Measurements from ENCODE around the gene ADCYAP1. TPM values are rescaled to one million over a fixed set of nuclear protein-coding genes. Genes with fewer than 3 reads are reported as not detected.

Gene ADCYAP1
- total and polyA plus RNA-seq, 12 donors: 0.09 to 2.7 (median 0.17) TPM; not detected in 2

GRCh38 chr18:950882-951495 lies 46.3 kb downstream of the ADCYAP1 start:
- intact Hi-C loops (cut with DNase I): loop anchor here in 1 of 10 donors (10.0 kb wide), 1 partner anchor 64 kb away; no protein-coding TSS in a partner anchor
- WGBS, 2 donors: 79 to 88% methylated on average over 5 of the region's 5 CpGs
- Histone ChIP-seq H3K4me1 (no peaks in the 10 kb centered on the region), H3K4me3 (no peak overlapping the region), H3K36me3 (no peaks in the 10 kb centered on the region), H3K27ac (no peak overlapping the region), H3K9me3 (peaks cover 0 to 5% (median 0%) of the 10 kb centered on the region in 11 donors), H3K27me3 (peaks cover 0 to 7% (median 4%) of the 10 kb centered on the region in 7 donors)
- no peak for TF ChIP-seq CTCF (IDR thresholded peaks at IDR 0.05)
- no peak for DNase-seq
- no peak for ATAC-seq

GRCh38 chr18:955384-956066 lies 50.9 kb downstream of the ADCYAP1 start:
- DNase-seq (no peak), ATAC-seq (no peak)
- H3K4me3 ChIP-seq: no peak overlapping the region
- H3K9me3 ChIP-seq: no peaks in the 10 kb centered on the region
- no peak overlapping the region for H3K27ac ChIP-seq
- TF ChIP-seq CTCF (IDR thresholded peaks at IDR 0.05): no peak
- H3K4me1 ChIP-seq: no peaks in the 10 kb centered on the region
- H3K36me3 ChIP-seq: no peaks in the 10 kb centered on the region
- WGBS, 2 donors: 59% methylated on average over 6 of the region's 6 CpGs
- intact Hi-C loops (cut with DNase I): loop anchor here in 1 of 10 donors (10.0 kb wide), 1 partner anchor 59 kb away; no protein-coding TSS in a partner anchor
- peaks cover 0 to 22% (median 5%) of the 10 kb centered on the region in 7 donors for H3K27me3 ChIP-seq

GRCh38 chr18:957829-958228 lies 53.2 kb downstream of the ADCYAP1 start:
- intact Hi-C loops (cut with DNase I): loop anchor here in 1 of 10 donors (10.0 kb wide), 1 partner anchor 57 kb away; no protein-coding TSS in a partner anchor
- ATAC-seq (no peak), DNase-seq (no peak)
- H3K27ac ChIP-seq: no peak overlapping the region
- H3K9me3 ChIP-seq: no peaks in the 10 kb centered on the region
- WGBS, 2 donors: 50 to 71% methylated on average over 5 of the region's 5 CpGs
- no peak overlapping the region for H3K4me3 ChIP-seq
- H3K36me3 ChIP-seq: no peaks in the 10 kb centered on the region
- peaks cover 0 to 30% (median 7%) of the 10 kb centered on the region in 7 donors for H3K27me3 ChIP-seq
- TF ChIP-seq CTCF (IDR thresholded peaks at IDR 0.05): no peak
- peaks cover 0 to 7% (median 0%) of the 10 kb centered on the region in 9 donors for H3K4me1 ChIP-seq

GRCh38 chr18:959854-960253 lies 55.2 kb downstream of the ADCYAP1 start:
- TF ChIP-seq CTCF (IDR thresholded peaks at IDR 0.05): no peak
- intact Hi-C loops (cut with DNase I): loop anchor here in 7 of 10 donors (5.0 to 10.0 kb wide), 4 partner anchors 55 to 98 kb away; no protein-coding TSS in a partner anchor

More at GRCh38 chr18:959854-960253, 55.2 kb downstream of the ADCYAP1 start:
- Histone ChIP-seq H3K4me1 (peaks cover 0 to 7% (median 0%) of the 10 kb centered on the region in 9 donors), H3K36me3 (no peaks in the 10 kb centered on the region), H3K9me3 (no peaks in the 10 kb centered on the region), H3K4me3 (no peak overlapping the region), H3K27ac (no peak overlapping the region), H3K27me3 (peaks cover 0 to 37% (median 7%) of the 10 kb centered on the region in 7 donors)
- ATAC-seq (no peak), DNase-seq (no peak)
- WGBS, 2 donors: 40 to 42% methylated on average over 5 of the region's 5 CpGs

Other genes with a start within 250 kb of the ADCYAP1 start
- gene TYMS, start 247.2 kb upstream of the ADCYAP1 start, total RNA-seq: 10 to 100 TPM in 1 of 10 donors, 1 to 10 TPM in 8, under 1 TPM in 1; 0.91 to 16.7 (median 2.2) TPM
- gene TYMS, start 247.2 kb upstream of the ADCYAP1 start, polyA plus RNA-seq: 1 to 10 TPM in 1 of 2 donors, under 1 TPM in 1; 0.80 to 1.0 TPM
- gene ENOSF1, start 192.2 kb upstream of the ADCYAP1 start, total RNA-seq: 10 to 100 TPM; 15.0 to 46.9 (median 23.3) TPM
- gene ENOSF1, start 192.2 kb upstream of the ADCYAP1 start, polyA plus RNA-seq: 10 to 100 TPM; 10.5 to 68.3 TPM
- 10 to 100 TPM; 17.4 to 31.5 (median 22.6) TPM for gene YES1, start 92.6 kb upstream of the ADCYAP1 start, total RNA-seq
- gene YES1, start 92.6 kb upstream of the ADCYAP1 start, polyA plus RNA-seq: 10 to 100 TPM; 10.3 to 13.4 TPM